Neural cell (in vitro differentiated cells): ENCODE results near the gene PTPN13.

Experiments used
- EZH2 ChIP-seq: fragments of 200-600, 300-800 bp; shearing (Covaris generic), sonication (generic); IDR thresholded peaks from 2 replicates; pipeline ENCODE4 v1.6.1; 2014; ENCODE audit warnings: antibody characterized with exemption, low read length, borderline replicate concordance, mild to moderate bottlenecking; ENCODE audit not compliant: insufficient read depth, poor library complexity, severe bottlenecking
- RAD21 ChIP-seq: fragments of 450-650 bp; conservative IDR thresholded peaks from 2 replicates; pipeline ENCODE4 v1.6.1; 2014; ENCODE audit warnings: antibody characterized with exemption, mild to moderate bottlenecking, moderate library complexity
- SMC3 ChIP-seq: fragments of 450-650 bp; conservative IDR thresholded peaks from 2 replicates; pipeline ENCODE4 v1.6.1; 2014; ENCODE audit warnings: antibody characterized with exemption, mild to moderate bottlenecking, moderate library complexity; ENCODE audit not compliant: poor library complexity
- TAF1 ChIP-seq: IDR thresholded peaks from 2 replicates; pipeline ENCODE4 v1.6.1; 2012; ENCODE audit warnings: low read depth
- TF ChIP-seq, protein P1 (sequence below): fragments of 450-650 bp; IDR thresholded peaks from 2 replicates; pipeline ENCODE4 v1.5.1; 2014; ENCODE audit warnings: antibody characterized with exemption, mild to moderate bottlenecking, moderate library complexity; ENCODE audit not compliant: poor library complexity, severe bottlenecking
- TF ChIP-seq, protein P2 (sequence below): IDR thresholded peaks from 2 replicates; pipeline ENCODE4 v1.6.1; 2012; ENCODE audit warnings: borderline replicate concordance

DNA sequence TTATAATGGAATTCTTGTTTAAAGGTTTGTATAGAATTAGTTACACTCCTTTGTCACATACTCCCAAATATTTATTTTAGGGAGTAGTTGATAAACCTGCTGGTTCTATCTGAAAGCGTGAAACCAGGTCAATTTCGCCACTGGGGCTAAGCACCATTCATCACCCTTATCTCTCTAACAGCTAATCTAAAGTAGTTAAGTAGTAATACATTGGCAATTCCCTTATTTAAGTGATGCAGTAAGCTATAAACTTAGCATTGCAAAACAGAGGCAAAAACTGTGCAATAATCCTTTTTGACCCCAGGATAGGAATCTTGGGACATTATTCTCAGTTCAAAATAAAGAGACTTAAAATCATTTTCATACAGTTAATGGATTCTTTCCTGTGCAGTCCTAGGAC, 33.7 kb upstream of the PTPN13 start:
- TF ChIP-seq, protein P1, sequence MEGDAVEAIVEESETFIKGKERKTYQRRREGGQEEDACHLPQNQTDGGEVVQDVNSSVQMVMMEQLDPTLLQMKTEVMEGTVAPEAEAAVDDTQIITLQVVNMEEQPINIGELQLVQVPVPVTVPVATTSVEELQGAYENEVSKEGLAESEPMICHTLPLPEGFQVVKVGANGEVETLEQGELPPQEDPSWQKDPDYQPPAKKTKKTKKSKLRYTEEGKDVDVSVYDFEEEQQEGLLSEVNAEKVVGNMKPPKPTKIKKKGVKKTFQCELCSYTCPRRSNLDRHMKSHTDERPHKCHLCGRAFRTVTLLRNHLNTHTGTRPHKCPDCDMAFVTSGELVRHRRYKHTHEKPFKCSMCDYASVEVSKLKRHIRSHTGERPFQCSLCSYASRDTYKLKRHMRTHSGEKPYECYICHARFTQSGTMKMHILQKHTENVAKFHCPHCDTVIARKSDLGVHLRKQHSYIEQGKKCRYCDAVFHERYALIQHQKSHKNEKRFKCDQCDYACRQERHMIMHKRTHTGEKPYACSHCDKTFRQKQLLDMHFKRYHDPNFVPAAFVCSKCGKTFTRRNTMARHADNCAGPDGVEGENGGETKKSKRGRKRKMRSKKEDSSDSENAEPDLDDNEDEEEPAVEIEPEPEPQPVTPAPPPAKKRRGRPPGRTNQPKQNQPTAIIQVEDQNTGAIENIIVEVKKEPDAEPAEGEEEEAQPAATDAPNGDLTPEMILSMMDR = no peak
- TF ChIP-seq RAD21 (no peak), SMC3 (no peak), EZH2 (no peak), TAF1 (no peak)
- TF ChIP-seq, protein P2, sequence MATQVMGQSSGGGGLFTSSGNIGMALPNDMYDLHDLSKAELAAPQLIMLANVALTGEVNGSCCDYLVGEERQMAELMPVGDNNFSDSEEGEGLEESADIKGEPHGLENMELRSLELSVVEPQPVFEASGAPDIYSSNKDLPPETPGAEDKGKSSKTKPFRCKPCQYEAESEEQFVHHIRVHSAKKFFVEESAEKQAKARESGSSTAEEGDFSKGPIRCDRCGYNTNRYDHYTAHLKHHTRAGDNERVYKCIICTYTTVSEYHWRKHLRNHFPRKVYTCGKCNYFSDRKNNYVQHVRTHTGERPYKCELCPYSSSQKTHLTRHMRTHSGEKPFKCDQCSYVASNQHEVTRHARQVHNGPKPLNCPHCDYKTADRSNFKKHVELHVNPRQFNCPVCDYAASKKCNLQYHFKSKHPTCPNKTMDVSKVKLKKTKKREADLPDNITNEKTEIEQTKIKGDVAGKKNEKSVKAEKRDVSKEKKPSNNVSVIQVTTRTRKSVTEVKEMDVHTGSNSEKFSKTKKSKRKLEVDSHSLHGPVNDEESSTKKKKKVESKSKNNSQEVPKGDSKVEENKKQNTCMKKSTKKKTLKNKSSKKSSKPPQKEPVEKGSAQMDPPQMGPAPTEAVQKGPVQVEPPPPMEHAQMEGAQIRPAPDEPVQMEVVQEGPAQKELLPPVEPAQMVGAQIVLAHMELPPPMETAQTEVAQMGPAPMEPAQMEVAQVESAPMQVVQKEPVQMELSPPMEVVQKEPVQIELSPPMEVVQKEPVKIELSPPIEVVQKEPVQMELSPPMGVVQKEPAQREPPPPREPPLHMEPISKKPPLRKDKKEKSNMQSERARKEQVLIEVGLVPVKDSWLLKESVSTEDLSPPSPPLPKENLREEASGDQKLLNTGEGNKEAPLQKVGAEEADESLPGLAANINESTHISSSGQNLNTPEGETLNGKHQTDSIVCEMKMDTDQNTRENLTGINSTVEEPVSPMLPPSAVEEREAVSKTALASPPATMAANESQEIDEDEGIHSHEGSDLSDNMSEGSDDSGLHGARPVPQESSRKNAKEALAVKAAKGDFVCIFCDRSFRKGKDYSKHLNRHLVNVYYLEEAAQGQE = no peak
